Inflammatory macrophage treated with lipopolysaccharide for 1 hour (primary cell): ENCODE results near the gene SLC38A3.
"Not testable (repeated sequence)": the region's sequence is repeated elsewhere in the genome, so short reads cannot be mapped to it uniquely, and the experiment has no call there.

Experiments used
- DNase-seq, 2 donors: peaks; one replicate each; pipeline ENCODE4 v3.0.0-alpha.2; 2020 to 2022

The SLC38A3 gene

GRCh38 chr3:50235716-50236483 lies 30.8 kb downstream of the SLC38A3 start, which contains the start of gene GNAI2:
Gene GNAI2 (plus strand): TSS chr3:50236204. CDS start chr3:50236336, 132 bp downstream.
- peak; percentile 98 to 99 for DNase-seq

GRCh38 chr3:50236484-50237132 lies 31.5 kb downstream of the SLC38A3 start:
- DNase-seq: no peak

- DNase-seq: peak; percentile 32 to 37
These were observed 32.1 kb downstream of the SLC38A3 start for GRCh38 chr3:50237133-50237651.

GRCh38 chr3:50237754-50238548 lies 32.9 kb downstream of the SLC38A3 start:
- peak; percentile 92 to 93 for DNase-seq

- peak; percentile 61 to 66 for DNase-seq
These were observed 33.5 kb downstream of the SLC38A3 start for GRCh38 chr3:50238549-50239026.

GRCh38 chr3:50239649-50240048 lies 34.6 kb downstream of the SLC38A3 start:
- no peak for DNase-seq

GRCh38 chr3:50241163-50241562 lies 36.1 kb downstream of the SLC38A3 start:
- DNase-seq: no peak

- peak in 1 of 2 donors; percentile 19 for DNase-seq
These were observed 36.8 kb downstream of the SLC38A3 start for GRCh38 chr3:50241713-50242380.

- DNase-seq: no peak
These were observed 37.3 kb downstream of the SLC38A3 start for GRCh38 chr3:50242381-50242770.

GRCh38 chr3:50242851-50243542 lies 37.9 kb downstream of the SLC38A3 start:
- DNase-seq: peak; percentile 95

- DNase-seq: no peak
These were observed 38.4 kb downstream of the SLC38A3 start for GRCh38 chr3:50243543-50243895.

GRCh38 chr3:50244813-50245212 lies 39.7 kb downstream of the SLC38A3 start:
- DNase-seq: not testable (repeated sequence)

- DNase-seq: no peak
These were observed 40.2 kb downstream of the SLC38A3 start for GRCh38 chr3:50245251-50245745.

- peak; percentile 80 to 97 for DNase-seq
These were observed 40.9 kb downstream of the SLC38A3 start for GRCh38 chr3:50245831-50246516.

- peak; percentile 86 to 90 for DNase-seq
These were observed 41.5 kb downstream of the SLC38A3 start for GRCh38 chr3:50246517-50246954.

GRCh38 chr3:50248387-50248786 lies 43.3 kb downstream of the SLC38A3 start:
- DNase-seq: peak in 1 of 2 donors; percentile 18

GRCh38 chr3:50249457-50249856 lies 44.4 kb downstream of the SLC38A3 start:
- DNase-seq: no peak

- DNase-seq: no peak
These were observed 45.4 kb downstream of the SLC38A3 start for GRCh38 chr3:50250514-50250913.

- peak; percentile 39 to 65 for DNase-seq
These were observed 46.1 kb downstream of the SLC38A3 start for GRCh38 chr3:50251220-50251619.

- DNase-seq: peak; percentile 86 to 88
These were observed 49.6 kb downstream of the SLC38A3 start for GRCh38 chr3:50254577-50255250.
